HL-60 (cell line): ENCODE measurements around the gene DPP10.

Experiments
- DNase-seq, 2 experiments: peaks; one replicate each; pipeline ENCODE4 v3.0.0-alpha.2; 2010 to 2020; ENCODE audit warnings: low read depth in 1 of 2, low spot score in 1 of 2
- H3K27ac ChIP-seq: fragments of 250-450 bp; sonication (Bioruptor Pico); replicated peaks from 2 replicates; pipeline ENCODE4 v1.5.1; 2020; ENCODE audit warnings: mild to moderate bottlenecking, moderate library complexity
- H3K27me3 ChIP-seq: fragments of 250-450 bp; sonication (Bioruptor Pico); 2 replicates; pipeline ENCODE4 v1.5.1; 2021; ENCODE audit warnings: mild to moderate bottlenecking, moderate library complexity; ENCODE audit not compliant: insufficient read depth, poor library complexity, severe bottlenecking
- H3K4me3 ChIP-seq: replicated peaks from 2 replicates; pipeline ENCODE4 v1.5.1; 2011; ENCODE audit warnings: mild to moderate bottlenecking, control low read depth, low read length; ENCODE audit not compliant: insufficient read depth
- GABPA ChIP-seq: IDR thresholded peaks from 2 replicates; pipeline ENCODE4 v1.6.1; 2012; ENCODE audit warnings: low read depth
- POLR2AphosphoS5 ChIP-seq: IDR thresholded peaks from 2 replicates; pipeline ENCODE4 v1.6.1; 2012; ENCODE audit warnings: low read depth
- SPI1 ChIP-seq: IDR thresholded peaks from 2 replicates; pipeline ENCODE4 v1.6.1; 2012; ENCODE audit warnings: low read depth, mild to moderate bottlenecking, borderline replicate concordance
- TF ChIP-seq, protein P1 (sequence below): IDR thresholded peaks from 2 replicates; pipeline ENCODE4 v1.6.1; 2012; ENCODE audit warnings: low read depth; ENCODE audit not compliant: insufficient replicate concordance
- TF ChIP-seq, protein P2 (sequence below): IDR thresholded peaks from one replicate; pipeline ENCODE4 v1.5.1; 2011; ENCODE audit warnings: low read length, control low read depth, inconsistent platforms; ENCODE audit not compliant: insufficient read depth

DPP10 gene

GRCh38 chr2:114786901-114787300 is 344.5 kb downstream of the DPP10 start:
- Histone ChIP-seq H3K27ac (no peak overlapping the region), H3K4me3 (no peak overlapping the region), H3K27me3 (peaks cover under 1% of the 10 kb centered on the region)
- DNase-seq: no peak
- TF ChIP-seq, protein P1, sequence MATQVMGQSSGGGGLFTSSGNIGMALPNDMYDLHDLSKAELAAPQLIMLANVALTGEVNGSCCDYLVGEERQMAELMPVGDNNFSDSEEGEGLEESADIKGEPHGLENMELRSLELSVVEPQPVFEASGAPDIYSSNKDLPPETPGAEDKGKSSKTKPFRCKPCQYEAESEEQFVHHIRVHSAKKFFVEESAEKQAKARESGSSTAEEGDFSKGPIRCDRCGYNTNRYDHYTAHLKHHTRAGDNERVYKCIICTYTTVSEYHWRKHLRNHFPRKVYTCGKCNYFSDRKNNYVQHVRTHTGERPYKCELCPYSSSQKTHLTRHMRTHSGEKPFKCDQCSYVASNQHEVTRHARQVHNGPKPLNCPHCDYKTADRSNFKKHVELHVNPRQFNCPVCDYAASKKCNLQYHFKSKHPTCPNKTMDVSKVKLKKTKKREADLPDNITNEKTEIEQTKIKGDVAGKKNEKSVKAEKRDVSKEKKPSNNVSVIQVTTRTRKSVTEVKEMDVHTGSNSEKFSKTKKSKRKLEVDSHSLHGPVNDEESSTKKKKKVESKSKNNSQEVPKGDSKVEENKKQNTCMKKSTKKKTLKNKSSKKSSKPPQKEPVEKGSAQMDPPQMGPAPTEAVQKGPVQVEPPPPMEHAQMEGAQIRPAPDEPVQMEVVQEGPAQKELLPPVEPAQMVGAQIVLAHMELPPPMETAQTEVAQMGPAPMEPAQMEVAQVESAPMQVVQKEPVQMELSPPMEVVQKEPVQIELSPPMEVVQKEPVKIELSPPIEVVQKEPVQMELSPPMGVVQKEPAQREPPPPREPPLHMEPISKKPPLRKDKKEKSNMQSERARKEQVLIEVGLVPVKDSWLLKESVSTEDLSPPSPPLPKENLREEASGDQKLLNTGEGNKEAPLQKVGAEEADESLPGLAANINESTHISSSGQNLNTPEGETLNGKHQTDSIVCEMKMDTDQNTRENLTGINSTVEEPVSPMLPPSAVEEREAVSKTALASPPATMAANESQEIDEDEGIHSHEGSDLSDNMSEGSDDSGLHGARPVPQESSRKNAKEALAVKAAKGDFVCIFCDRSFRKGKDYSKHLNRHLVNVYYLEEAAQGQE: no peak
- no peak for TF ChIP-seq SPI1

DNA sequence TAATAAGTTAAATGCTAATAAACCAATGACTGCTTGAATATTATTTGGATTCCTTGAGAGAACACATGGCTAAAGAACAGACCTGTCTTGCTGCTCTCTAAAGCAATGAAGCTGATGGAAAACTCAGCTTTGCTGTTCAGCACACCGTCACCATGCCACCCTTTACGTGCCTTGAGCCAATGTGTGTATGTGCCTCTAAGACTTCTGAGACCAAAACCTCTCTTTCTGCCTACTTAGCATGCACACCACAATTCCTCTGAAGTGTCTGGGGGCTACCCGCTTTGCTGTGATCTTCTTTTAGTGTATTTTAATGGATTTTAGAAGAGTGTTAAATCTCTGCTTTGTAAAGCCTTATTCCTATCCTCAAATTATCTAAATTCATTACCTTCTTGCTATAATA is 345.0 kb downstream of the DPP10 start:
- H3K4me3 ChIP-seq: no peak overlapping the region
- no peak for DNase-seq
- no peak for TF ChIP-seq SPI1
- TF ChIP-seq, protein P1: no peak
- no peak overlapping the region for H3K27ac ChIP-seq
- H3K27me3 ChIP-seq: no peaks in the 10 kb centered on the region

DNA sequence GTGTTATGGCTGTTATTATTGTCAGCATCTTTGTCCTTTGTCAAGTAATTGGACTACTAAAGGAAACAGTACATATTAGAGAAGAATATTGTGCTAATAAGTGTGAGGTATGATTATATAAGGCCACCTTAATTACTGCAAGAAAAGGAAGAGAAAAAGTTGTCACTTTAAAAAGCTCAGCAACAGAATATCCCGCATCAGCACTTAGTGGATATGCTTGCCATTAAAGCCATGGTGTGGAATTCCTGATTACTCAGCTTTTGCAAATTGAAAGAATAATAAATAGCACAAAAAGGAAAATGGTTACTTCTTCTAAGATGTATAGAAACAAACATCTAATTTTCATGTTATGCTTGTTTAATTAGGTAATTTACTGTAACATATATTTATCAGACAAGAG is 347.5 kb downstream of the DPP10 start:
- no peak overlapping the region for H3K27ac ChIP-seq
- no peaks in the 10 kb centered on the region for H3K27me3 ChIP-seq
- no peak overlapping the region for H3K4me3 ChIP-seq
- TF ChIP-seq, protein P1: no peak
- TF ChIP-seq POLR2AphosphoS5: no peak
- TF ChIP-seq GABPA: no peak
- TF ChIP-seq, protein P2, sequence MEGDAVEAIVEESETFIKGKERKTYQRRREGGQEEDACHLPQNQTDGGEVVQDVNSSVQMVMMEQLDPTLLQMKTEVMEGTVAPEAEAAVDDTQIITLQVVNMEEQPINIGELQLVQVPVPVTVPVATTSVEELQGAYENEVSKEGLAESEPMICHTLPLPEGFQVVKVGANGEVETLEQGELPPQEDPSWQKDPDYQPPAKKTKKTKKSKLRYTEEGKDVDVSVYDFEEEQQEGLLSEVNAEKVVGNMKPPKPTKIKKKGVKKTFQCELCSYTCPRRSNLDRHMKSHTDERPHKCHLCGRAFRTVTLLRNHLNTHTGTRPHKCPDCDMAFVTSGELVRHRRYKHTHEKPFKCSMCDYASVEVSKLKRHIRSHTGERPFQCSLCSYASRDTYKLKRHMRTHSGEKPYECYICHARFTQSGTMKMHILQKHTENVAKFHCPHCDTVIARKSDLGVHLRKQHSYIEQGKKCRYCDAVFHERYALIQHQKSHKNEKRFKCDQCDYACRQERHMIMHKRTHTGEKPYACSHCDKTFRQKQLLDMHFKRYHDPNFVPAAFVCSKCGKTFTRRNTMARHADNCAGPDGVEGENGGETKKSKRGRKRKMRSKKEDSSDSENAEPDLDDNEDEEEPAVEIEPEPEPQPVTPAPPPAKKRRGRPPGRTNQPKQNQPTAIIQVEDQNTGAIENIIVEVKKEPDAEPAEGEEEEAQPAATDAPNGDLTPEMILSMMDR: no peak
- no peak for TF ChIP-seq SPI1
- no peak for DNase-seq

DNA sequence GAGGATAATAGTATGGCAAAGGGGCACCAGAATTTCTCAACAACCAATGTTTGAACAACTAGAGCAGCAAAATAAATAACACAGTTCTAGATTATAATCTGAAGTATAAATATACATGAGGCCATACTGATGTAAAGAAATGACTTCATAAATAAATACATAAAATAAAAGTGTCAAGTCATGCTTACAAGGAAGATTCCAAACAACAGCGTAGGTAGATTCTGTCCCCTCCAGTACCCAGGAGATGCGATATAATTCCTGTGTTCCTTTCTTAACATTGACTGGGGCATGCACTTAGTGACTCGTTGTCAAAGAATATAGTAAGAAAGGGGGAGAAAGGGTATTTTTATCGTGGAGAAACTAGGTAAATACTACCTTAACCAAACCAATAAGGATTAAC is 355.1 kb downstream of the DPP10 start:
- H3K27ac ChIP-seq: no peak overlapping the region
- no peak overlapping the region for H3K4me3 ChIP-seq
- H3K27me3 ChIP-seq: no peaks in the 10 kb centered on the region
- TF ChIP-seq, protein P2: no peak
- TF ChIP-seq SPI1 (no peak), POLR2AphosphoS5 (no peak), GABPA (no peak)
- TF ChIP-seq, protein P1: no peak
- DNase-seq: no peak
